ENCODE data around the gene TMEM132A.

Gene TMEM132A

GRCh38 chr11:60925868-60926267 is 1.6 kb downstream of the TMEM132A start:
- no peak for DNase-seq (ENCODE audit: low read depth)
- TF ChIP-seq CTCF (IDR thresholded peaks at IDR 0.05; ENCODE audit: low read depth, low read length, missing control alignments), result no peak
- no peak overlapping the region for H3K4me3 ChIP-seq (ENCODE audit: low read depth, low read length)
- in situ Hi-C loops (cut with HindIII; ENCODE audit: low sequenced_read_pairs), result no loop called here

GRCh38 chr11:60926500-60926899 is 2.2 kb downstream of the TMEM132A start:
- DNase-seq (ENCODE audit: low read depth), result no peak

GRCh38 chr11:60927061-60927592 is 2.9 kb downstream of the TMEM132A start:
- in situ Hi-C loops (cut with HindIII; ENCODE audit: low sequenced_read_pairs), result no loop called here
- no peak overlapping the region for H3K4me3 ChIP-seq (ENCODE audit: low read depth, low read length)
- TF ChIP-seq CTCF (IDR thresholded peaks at IDR 0.05; ENCODE audit: low read depth, low read length, missing control alignments), result no peak
- DNase-seq (ENCODE audit: low read depth), result no peak

More at GRCh38 chr11:60926500-60926899, 2.2 kb downstream of the TMEM132A start:
- TF ChIP-seq CTCF (IDR thresholded peaks at IDR 0.05; ENCODE audit: low read depth, low read length, missing control alignments), result no peak
- H3K4me3 ChIP-seq (ENCODE audit: low read depth, low read length), result no peak overlapping the region
- in situ Hi-C loops (cut with HindIII; ENCODE audit: low sequenced_read_pairs), result no loop called here

DNA sequence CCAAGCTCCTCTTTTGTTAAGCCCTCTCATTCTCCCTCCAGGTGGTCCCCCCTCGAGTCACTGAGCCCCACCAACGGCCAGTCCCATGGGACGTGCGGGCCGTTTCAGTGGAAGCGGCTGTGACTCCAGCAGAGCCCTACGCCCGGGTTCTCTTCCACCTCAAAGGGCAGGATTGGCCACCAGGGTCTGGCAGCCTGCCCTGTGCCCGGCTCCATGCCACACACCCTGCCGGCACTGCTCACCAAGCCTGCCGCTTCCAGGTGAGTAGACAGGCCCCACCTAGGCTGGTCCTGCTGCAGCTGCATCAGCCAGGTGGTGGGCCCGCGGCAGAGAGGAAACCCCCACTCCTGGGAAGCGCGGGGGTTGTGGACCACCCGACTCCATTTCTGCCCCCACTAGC is 3.3 kb downstream of the TMEM132A start:
- in situ Hi-C loops (cut with HindIII; ENCODE audit: low sequenced_read_pairs), result no loop called here

GRCh38 chr11:60928563-60929001 is 4.3 kb downstream of the TMEM132A start:
- TF ChIP-seq CTCF (IDR thresholded peaks at IDR 0.05; ENCODE audit: low read depth, low read length, missing control alignments), result no peak
- no peak for DNase-seq (ENCODE audit: low read depth)
- in situ Hi-C loops (cut with HindIII; ENCODE audit: low sequenced_read_pairs), result no loop called here
- H3K4me3 ChIP-seq (ENCODE audit: low read depth, low read length), result no peak overlapping the region

More for the DNA sequence above, 3.3 kb downstream of the TMEM132A start:
- DNase-seq (ENCODE audit: low read depth), result no peak
- no peak overlapping the region for H3K4me3 ChIP-seq (ENCODE audit: low read depth, low read length)
- no peak for TF ChIP-seq CTCF (IDR thresholded peaks at IDR 0.05; ENCODE audit: low read depth, low read length, missing control alignments)

GRCh38 chr11:60929764-60930163 is 5.5 kb downstream of the TMEM132A start:
- in situ Hi-C loops (cut with HindIII; ENCODE audit: low sequenced_read_pairs), result no loop called here
- no peak overlapping the region for H3K4me3 ChIP-seq (ENCODE audit: low read depth, low read length)
- no peak for TF ChIP-seq CTCF (IDR thresholded peaks at IDR 0.05; ENCODE audit: low read depth, low read length, missing control alignments)
- DNase-seq (ENCODE audit: low read depth), result no peak
